ENCODE results near the gene HECTD4. TPM values are rescaled to one million over a fixed set of nuclear protein-coding genes. Genes with fewer than 3 reads are reported as not detected.
A peak's percentile ranks its signal among the peaks of the same experiment; 100 is the strongest.

HECTD4 gene
- total and polyA plus RNA-seq, 2 experiments from 2014 or later: 25.7 to 36.9 TPM

GRCh38 chr12:112169161-112169872 is 212.9 kb downstream of the HECTD4 start:
- H3K36me3 Mint-ChIP-seq (ENCODE audit: low read depth): peaks cover 12% of the 10 kb centered on the region; the same call in 2 of the 3 replicates

More at GRCh38 chr12:112169161-112169872, 212.9 kb downstream of the HECTD4 start:
- Mint-ChIP-seq H3K4me3 (no peak overlapping the region), H3K4me1 (peaks cover 3% of the 10 kb centered on the region; the same call in 1 of the 3 replicates), H3K27ac (0 out of 2 replicates have a peak overlapping the region, but pooled peaks have one; percentile 74), H3K9me3 (no peaks in the 10 kb centered on the region), H3K27me3 (ENCODE audit: insufficient read depth, low read depth, poor library complexity) (peaks cover 16% of the 10 kb centered on the region)
- Histone ChIP-seq H3K4me3 (no peak overlapping the region), H3K27me3 (ENCODE audit: insufficient read depth) (no peaks in the 10 kb centered on the region), H3K9me2 (ENCODE audit: insufficient read depth) (no peaks in the 10 kb centered on the region), H3K36me3 (ENCODE audit: insufficient read depth) (no peaks in the 10 kb centered on the region; the same call in 1 of the 2 replicates), H3K4me2 (no peak overlapping the region), H3F3A (replicated peaks; ENCODE audit: low read depth) (no peaks in the 10 kb centered on the region), H4K20me1 (replicated peaks; ENCODE audit: insufficient read depth) (no peaks in the 10 kb centered on the region), H3K27ac (ENCODE audit: low read depth) (no peak overlapping the region), H2AFZ (no peak overlapping the region), H3K79me2 (replicated peaks; ENCODE audit: insufficient read depth) (no peaks in the 10 kb centered on the region), H3K4me1 (ENCODE audit: insufficient read depth) (no peaks in the 10 kb centered on the region)
- ATAC-seq (no peak), DNase-seq (ENCODE audit: low spot score) (no peak)
- no peak for TF ChIP-seq JUNB (IDR thresholded peaks at IDR 0.05; ENCODE audit: unreplicated experiment)
- no peak for TF ChIP-seq EZH2phosphoT487 (IDR thresholded peaks at IDR 0.05; ENCODE audit: unreplicated experiment)
- TF ChIP-seq CTCF (conservative IDR thresholded peaks at IDR 0.05; ENCODE audit: low read depth in 2 of 2): no peak
- TF ChIP-seq, protein P1, sequence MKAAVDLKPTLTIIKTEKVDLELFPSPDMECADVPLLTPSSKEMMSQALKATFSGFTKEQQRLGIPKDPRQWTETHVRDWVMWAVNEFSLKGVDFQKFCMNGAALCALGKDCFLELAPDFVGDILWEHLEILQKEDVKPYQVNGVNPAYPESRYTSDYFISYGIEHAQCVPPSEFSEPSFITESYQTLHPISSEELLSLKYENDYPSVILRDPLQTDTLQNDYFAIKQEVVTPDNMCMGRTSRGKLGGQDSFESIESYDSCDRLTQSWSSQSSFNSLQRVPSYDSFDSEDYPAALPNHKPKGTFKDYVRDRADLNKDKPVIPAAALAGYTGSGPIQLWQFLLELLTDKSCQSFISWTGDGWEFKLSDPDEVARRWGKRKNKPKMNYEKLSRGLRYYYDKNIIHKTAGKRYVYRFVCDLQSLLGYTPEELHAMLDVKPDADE (IDR thresholded peaks at IDR 0.05): no peak
- TF ChIP-seq ZNF462 (CRISPR knock-in tag; IDR thresholded peaks at IDR 0.05): no peak
- TF ChIP-seq POLR2AphosphoS5 (IDR thresholded peaks at IDR 0.05; ENCODE audit: low read depth): no peak
- TF ChIP-seq STAT1 (IDR thresholded peaks at IDR 0.05; ENCODE audit: unreplicated experiment): no peak
- no peak for TF ChIP-seq EZH2 (IDR thresholded peaks at IDR 0.05; ENCODE audit: low read depth, unreplicated experiment)
- no peak for TF ChIP-seq NANOG (IDR thresholded peaks at IDR 0.05; ENCODE audit: borderline replicate concordance)
- TF ChIP-seq ZNF114 (CRISPR knock-in tag; IDR thresholded peaks at IDR 0.05): no peak
- no peak for TF ChIP-seq CREB1 (CRISPR knock-in tag; IDR thresholded peaks at IDR 0.05; ENCODE audit: low read depth)
- TF ChIP-seq ZNF331 (CRISPR knock-in tag; IDR thresholded peaks at IDR 0.05; ENCODE audit: low read depth): no peak

Measured in GM23338 (cell line).